Brain microvascular endothelial cell (primary cell): Measurements from ENCODE around the gene CFAP20DC.

ENCODE experiments used
- DNase-seq: peaks from one replicate; pipeline ENCODE4 v3.0.0-alpha.2; 2020
- H3K27ac ChIP-seq: fragments of 250-450 bp; sonication (Bioruptor Pico); 2 replicates; pipeline ENCODE4 v1.5.1; 2020; ENCODE audit warnings: mild to moderate bottlenecking, moderate library complexity
- H3K27me3 ChIP-seq: fragments of 250-450 bp; sonication (Bioruptor Pico); replicated peaks from 2 replicates; pipeline ENCODE4 v1.5.1; 2020; ENCODE audit warnings: mild to moderate bottlenecking
- H3K36me3 ChIP-seq: fragments of 250-450 bp; sonication (Bioruptor Pico); replicated peaks from 2 replicates; pipeline ENCODE4 v1.5.1; 2020; ENCODE audit warnings: mild to moderate bottlenecking
- H3K4me3 ChIP-seq: 2 replicates; pipeline ENCODE4 v1.5.1; 2011; ENCODE audit warnings: low read depth, mild to moderate bottlenecking, control low read depth, low read length, moderate library complexity
- CTCF ChIP-seq: IDR thresholded peaks from 2 replicates; pipeline ENCODE4 v1.5.1; 2011; ENCODE audit warnings: low read depth, mild to moderate bottlenecking, moderate library complexity, low read length, control low read depth, inconsistent platforms; ENCODE audit errors: missing control alignments
- in situ Hi-C: cut with HindIII; loops from 2 replicates; pipeline ENCODE4 v1.10.0; 2017; ENCODE audit warnings: low sequenced_read_pairs, low pct_ligation_motif_present

The CFAP20DC gene

GRCh38 chr3:58839187-58839586, 210.6 kb downstream of the CFAP20DC start:
- in situ Hi-C loops = no loop called here
- Histone ChIP-seq H3K27ac (no peak overlapping the region), H3K36me3 (no peaks in the 10 kb centered on the region), H3K4me3 (no peak overlapping the region), H3K27me3 (no peaks in the 10 kb centered on the region)
- no peak for TF ChIP-seq CTCF
- no peak for DNase-seq

- TF ChIP-seq CTCF = no peak
- Histone ChIP-seq H3K36me3 (no peaks in the 10 kb centered on the region), H3K4me3 (no peak overlapping the region), H3K27ac (no peak overlapping the region), H3K27me3 (no peaks in the 10 kb centered on the region)
- in situ Hi-C loops = no loop called here
- no peak for DNase-seq
These were observed 212.0 kb downstream of the CFAP20DC start for GRCh38 chr3:58837856-58838255.

GRCh38 chr3:58837141-58837843, 212.5 kb downstream of the CFAP20DC start:
- H3K4me3 ChIP-seq = no peak overlapping the region
- TF ChIP-seq CTCF = no peak
- in situ Hi-C loops = no loop called here
- H3K27me3 ChIP-seq = no peaks in the 10 kb centered on the region
- no peak for DNase-seq
- H3K27ac ChIP-seq = no peak overlapping the region
- H3K36me3 ChIP-seq = no peaks in the 10 kb centered on the region

- DNase-seq = peak; percentile 45
- no peak for TF ChIP-seq CTCF
- in situ Hi-C loops = no loop called here
- Histone ChIP-seq H3K4me3 (no peak overlapping the region), H3K36me3 (no peaks in the 10 kb centered on the region), H3K27me3 (no peaks in the 10 kb centered on the region), H3K27ac (no peak overlapping the region)
These were observed 214.7 kb downstream of the CFAP20DC start for GRCh38 chr3:58835086-58835485.

GRCh38 chr3:58833491-58833890, 216.3 kb downstream of the CFAP20DC start:
- Histone ChIP-seq H3K36me3 (no peaks in the 10 kb centered on the region), H3K4me3 (no peak overlapping the region), H3K27ac (no peak overlapping the region), H3K27me3 (no peaks in the 10 kb centered on the region)
- in situ Hi-C loops = no loop called here
- no peak for DNase-seq
- no peak for TF ChIP-seq CTCF

- DNase-seq = no peak
- no peak for TF ChIP-seq CTCF
- no peak overlapping the region for H3K4me3 ChIP-seq
- no peaks in the 10 kb centered on the region for H3K36me3 ChIP-seq
- no peaks in the 10 kb centered on the region for H3K27me3 ChIP-seq
- no peak overlapping the region for H3K27ac ChIP-seq
- in situ Hi-C loops = no loop called here
These were observed 220.4 kb downstream of the CFAP20DC start for GRCh38 chr3:58829321-58830000.
